ENCODE data around the gene HOTAIR.

DNA sequence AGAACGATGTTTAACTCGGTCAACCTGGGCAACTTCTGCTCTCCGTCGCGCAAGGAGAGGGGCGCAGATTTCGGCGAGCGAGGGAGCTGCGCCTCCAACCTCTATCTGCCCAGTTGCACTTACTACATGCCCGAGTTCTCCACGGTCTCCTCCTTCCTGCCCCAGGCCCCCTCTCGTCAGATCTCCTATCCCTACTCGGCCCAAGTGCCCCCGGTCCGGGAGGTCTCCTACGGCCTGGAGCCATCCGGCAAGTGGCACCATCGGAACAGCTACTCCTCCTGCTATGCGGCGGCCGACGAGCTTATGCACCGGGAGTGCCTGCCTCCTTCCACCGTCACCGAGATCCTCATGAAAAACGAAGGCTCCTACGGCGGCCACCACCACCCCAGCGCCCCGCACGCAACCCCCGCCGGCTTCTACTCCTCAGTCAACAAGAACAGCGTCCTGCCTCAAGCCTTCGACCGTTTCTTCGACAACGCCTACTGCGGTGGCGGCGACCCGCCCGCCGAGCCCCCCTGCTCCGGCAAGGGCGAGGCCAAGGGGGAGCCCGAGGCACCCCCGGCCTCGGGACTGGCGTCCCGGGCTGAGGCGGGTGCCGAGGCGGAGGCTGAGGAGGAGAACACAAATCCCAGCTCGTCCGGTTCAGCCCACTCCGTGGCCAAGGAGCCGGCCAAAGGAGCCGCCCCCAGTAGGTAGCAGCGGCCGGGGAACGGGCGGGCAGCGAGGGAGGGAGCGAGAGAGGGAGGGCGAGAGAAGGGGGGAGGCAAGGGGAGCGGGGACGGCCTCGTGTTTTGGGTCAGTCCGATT lies 1.3 kb downstream of the HOTAIR start:
- TF ChIP-seq EP300 (IDR thresholded peaks at IDR 0.05) (no peak), PHF8 (IDR thresholded peaks at IDR 0.05; ENCODE audit: borderline replicate concordance, low read depth) (no peak)

Data from A549 (cell line).